ENCODE results near the gene MYBPHL.

GRCh38 chr1:109259674-109260557, 46.9 kb downstream of the MYBPHL start:
- TF ChIP-seq GATA2 (IDR thresholded peaks at IDR 0.05; ENCODE audit: low read depth, low read length): peak; percentile 52
- no peak for TF ChIP-seq GATA3 (IDR thresholded peaks at IDR 0.05; ENCODE audit: low read depth, low read length)

Measured in SH-SY5Y (cell line).